A673 (cell line): Measurements from ENCODE around the gene VAV1. TPM values are rescaled to one million over a fixed set of nuclear protein-coding genes. Genes with fewer than 3 reads are reported as not detected.
A peak's percentile ranks its signal among the peaks of the same experiment; 100 is the strongest.
"Not testable (repeated sequence)": the region's sequence is repeated elsewhere in the genome, so short reads cannot be mapped to it uniquely, and the experiment has no call there.

Experiments used
- BruUV-seq: library from RNA; stranded (reverse); fragments of 400-500 nt; replicated peaks from 2 replicates; lab custom pipeline; 2021; lab: Mats Ljungman, UMichigan
- CTCF ChIA-PET: fragments of 300-600 bp; sonication (Branson Sonifier 250); formaldehyde crosslinking; loops from one replicate; lab custom pipeline; 2022; ENCODE audit warnings: antibody characterized with exemption; lab: Charles Lee
- POLR2A ChIA-PET: fragments of 300-600 bp; sonication (Branson Sonifier 250); formaldehyde crosslinking; loops from one replicate; lab custom pipeline; 2022; ENCODE audit warnings: antibody characterized with exemption; ENCODE audit not compliant: low non-redundant PET; lab: Charles Lee
- DNase-seq: peaks from one replicate; pipeline ENCODE4 v3.0.0-alpha.2; 2015; ENCODE audit warnings: low spot score
- H3K27ac ChIP-seq: fragments of 200-600 bp; sonication (generic); 2 replicates; pipeline ENCODE4 v1.5.1; 2016; ENCODE audit warnings: mixed run types, low read depth, mild to moderate bottlenecking, mixed read lengths, antibody characterized with exemption, low read length; ENCODE audit not compliant: poor library complexity, severe bottlenecking
- H3K27me3 ChIP-seq: fragments of 200-600 bp; sonication (generic); replicated peaks from 2 replicates; pipeline ENCODE4 v1.6.1; 2017; ENCODE audit warnings: mixed run types, low read depth, mild to moderate bottlenecking, mixed read lengths, antibody characterized with exemption, low read length; ENCODE audit not compliant: insufficient read depth, poor library complexity
- H3K36me3 ChIP-seq: fragments of 200-600 bp; sonication (generic); 2 replicates; pipeline ENCODE4 v1.6.1; 2016; ENCODE audit warnings: mixed run types, mild to moderate bottlenecking, mixed read lengths, antibody characterized with exemption, low read length; ENCODE audit not compliant: insufficient read depth, poor library complexity, severe bottlenecking
- H3K4me1 ChIP-seq: fragments of 200-600 bp; sonication (generic); 2 replicates; pipeline ENCODE4 v1.6.1; 2017; ENCODE audit warnings: mixed run types, mild to moderate bottlenecking, mixed read lengths, antibody characterized with exemption, low read length; ENCODE audit not compliant: insufficient read depth, poor library complexity, severe bottlenecking
- H3K4me3 ChIP-seq: fragments of 200-600 bp; sonication (generic); 2 replicates; pipeline ENCODE4 v1.5.1; 2016; ENCODE audit warnings: low read depth, mixed run types, mild to moderate bottlenecking, mixed read lengths, low read length; ENCODE audit not compliant: poor library complexity, severe bottlenecking
- H3K9me3 ChIP-seq: fragments of 200-600 bp; sonication (generic); 2 replicates; pipeline ENCODE4 v1.6.1; 2016; ENCODE audit warnings: mixed run types, low read depth, mild to moderate bottlenecking, mixed read lengths, antibody characterized with exemption, low read length; ENCODE audit not compliant: poor library complexity, severe bottlenecking
- EZH2 ChIP-seq: fragments of 200-600 bp; sonication (generic); IDR thresholded peaks from 2 replicates; pipeline ENCODE4 v1.6.1; 2017; ENCODE audit warnings: borderline replicate concordance, low read depth, mild to moderate bottlenecking, mixed read lengths, antibody characterized with exemption, low read length; ENCODE audit not compliant: poor library complexity, severe bottlenecking
- intact Hi-C: fragments of 100-400 bp; cut with micrococcal nuclease; formaldehyde crosslinking; loops from one replicate; pipeline ENCODE4 v1.10.0; 2022; ENCODE audit not compliant: unreplicated experiment
- total RNA-seq: library from RNA; stranded (reverse); gene quantifications from 2 replicates; pipeline ENCODE4 v1.2.3, GENCODE V29; 2021
- TF ChIP-seq, protein P1 (sequence below): fragments of 300-800, 200-600 bp; sonication (generic); conservative IDR thresholded peaks from 2 replicates; pipeline ENCODE4 v1.5.1; 2017; ENCODE audit warnings: low read depth, mild to moderate bottlenecking, antibody characterized with exemption, low read length, moderate library complexity, mixed read lengths

Gene VAV1
- total RNA-seq, 1 experiment from 2014 or later: 51.6 TPM

DNA sequence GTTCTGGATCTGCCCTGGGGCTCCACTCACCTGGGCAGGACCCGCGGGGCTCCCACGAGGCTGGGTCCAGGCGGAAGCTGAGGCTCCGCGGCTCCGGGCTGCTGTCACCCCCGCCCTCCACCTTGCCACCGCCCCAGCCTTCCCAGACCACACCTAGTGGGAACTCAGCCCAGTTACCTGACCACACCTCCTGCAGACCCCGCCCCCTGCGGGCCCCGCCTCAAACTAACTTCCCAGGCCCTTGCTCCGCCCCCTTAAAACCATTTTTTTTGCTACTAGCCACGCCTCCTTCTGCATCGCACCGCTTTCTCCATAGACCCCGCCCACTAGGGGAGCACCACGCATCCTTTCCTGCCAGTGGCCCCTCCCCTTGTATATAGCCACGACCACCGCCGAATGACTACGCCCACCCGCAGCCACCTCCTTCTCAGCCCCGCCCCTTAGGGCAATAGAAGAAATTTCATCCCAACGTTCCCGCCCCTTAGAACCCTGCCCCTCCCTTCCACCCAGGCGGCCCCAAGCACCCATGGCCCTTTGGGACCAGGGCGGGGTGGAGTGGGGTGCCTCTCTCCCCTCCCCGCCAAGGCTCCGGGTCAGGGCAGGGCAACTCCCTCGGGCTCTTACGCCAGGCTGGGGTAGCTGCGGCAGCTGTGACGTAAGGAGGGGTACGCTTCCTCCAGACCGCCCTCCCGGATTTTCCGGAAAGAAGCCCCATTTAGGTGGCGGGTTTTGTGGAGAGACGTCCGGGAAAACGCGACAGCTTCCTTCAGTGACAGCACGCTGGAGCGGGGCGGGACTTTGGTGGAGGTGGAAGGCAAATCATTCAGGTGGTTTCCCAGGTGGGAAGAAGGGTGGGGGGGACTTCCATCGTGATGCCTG, 4.9 kb upstream of the VAV1 start, which contains the start of gene SH2D3A:
Gene SH2D3A, minus strand, starts transcription at position 79 of the 879 bp plus-strand sequence. CDS start 3,687 bp downstream, outside the sequence.
- Histone ChIP-seq H3K27me3 (no peaks in the 10 kb centered on the region), H3K36me3 (no peaks in the 10 kb centered on the region), H3K9me3 (no peaks in the 10 kb centered on the region), H3K27ac (peak within 1 kb of the TSS; percentile 49), H3K4me3 (peak within 1 kb of the TSS; percentile 52), H3K4me1 (peaks cover 11% of the 10 kb centered on the region)
- DNase-seq: peak; percentile 95
- POLR2A ChIA-PET: interaction anchor here (0.6 kb wide), 1 partner anchor 76 kb away, joined by 7 read pairs; no protein-coding TSS in a partner anchor
- BruUV-seq: no TSS peak
- intact Hi-C loops: loop anchor here (1.0 kb wide), 1 partner anchor 14 kb away; no protein-coding TSS in a partner anchor
- TF ChIP-seq EZH2: no peak
- TF ChIP-seq, protein P1, sequence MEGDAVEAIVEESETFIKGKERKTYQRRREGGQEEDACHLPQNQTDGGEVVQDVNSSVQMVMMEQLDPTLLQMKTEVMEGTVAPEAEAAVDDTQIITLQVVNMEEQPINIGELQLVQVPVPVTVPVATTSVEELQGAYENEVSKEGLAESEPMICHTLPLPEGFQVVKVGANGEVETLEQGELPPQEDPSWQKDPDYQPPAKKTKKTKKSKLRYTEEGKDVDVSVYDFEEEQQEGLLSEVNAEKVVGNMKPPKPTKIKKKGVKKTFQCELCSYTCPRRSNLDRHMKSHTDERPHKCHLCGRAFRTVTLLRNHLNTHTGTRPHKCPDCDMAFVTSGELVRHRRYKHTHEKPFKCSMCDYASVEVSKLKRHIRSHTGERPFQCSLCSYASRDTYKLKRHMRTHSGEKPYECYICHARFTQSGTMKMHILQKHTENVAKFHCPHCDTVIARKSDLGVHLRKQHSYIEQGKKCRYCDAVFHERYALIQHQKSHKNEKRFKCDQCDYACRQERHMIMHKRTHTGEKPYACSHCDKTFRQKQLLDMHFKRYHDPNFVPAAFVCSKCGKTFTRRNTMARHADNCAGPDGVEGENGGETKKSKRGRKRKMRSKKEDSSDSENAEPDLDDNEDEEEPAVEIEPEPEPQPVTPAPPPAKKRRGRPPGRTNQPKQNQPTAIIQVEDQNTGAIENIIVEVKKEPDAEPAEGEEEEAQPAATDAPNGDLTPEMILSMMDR: no peak
- CTCF ChIA-PET: no interaction called here

- Histone ChIP-seq H3K27me3 (no peaks in the 10 kb centered on the region), H3K9me3 (no peaks in the 10 kb centered on the region), H3K27ac (peak overlapping the region; percentile 49), H3K36me3 (no peaks in the 10 kb centered on the region), H3K4me1 (peaks cover 11% of the 10 kb centered on the region), H3K4me3 (peak overlapping the region; percentile 52)
- BruUV-seq: no TSS peak
- DNase-seq: no peak
- TF ChIP-seq EZH2: no peak
- TF ChIP-seq, protein P1: no peak
- POLR2A ChIA-PET: interaction anchor here (0.6 kb wide), 1 partner anchor 76 kb away, joined by 7 read pairs; no protein-coding TSS in a partner anchor
- intact Hi-C loops: no loop called here
- CTCF ChIA-PET: no interaction called here
Observed at GRCh38 chr19:6768236-6768785, 4.2 kb upstream of the VAV1 start.

GRCh38 chr19:6769006-6769619, 3.4 kb upstream of the VAV1 start:
- CTCF ChIA-PET: no interaction called here
- no peak overlapping the region for H3K4me3 ChIP-seq
- no peak for DNase-seq
- BruUV-seq: no TSS peak
- intact Hi-C loops: no loop called here
- POLR2A ChIA-PET: no interaction called here
- no peaks in the 10 kb centered on the region for H3K36me3 ChIP-seq
- no peak overlapping the region for H3K27ac ChIP-seq
- H3K27me3 ChIP-seq: no peaks in the 10 kb centered on the region
- TF ChIP-seq, protein P1: 0 out of 2 replicates have a peak, but pooled peaks have one; percentile 26
- no peak for TF ChIP-seq EZH2
- H3K9me3 ChIP-seq: no peaks in the 10 kb centered on the region
- peaks cover 11% of the 10 kb centered on the region for H3K4me1 ChIP-seq

- H3K4me3 ChIP-seq, H3K27ac ChIP-seq, H3K36me3 ChIP-seq, DNase-seq, H3K9me3 ChIP-seq, intact Hi-C loops, H3K27me3 ChIP-seq, BruUV-seq, CTCF ChIA-PET: not testable (repeated sequence)
- peaks cover 20% of the 10 kb centered on the region for H3K4me1 ChIP-seq
- POLR2A ChIA-PET: interaction anchor here (0.5 kb wide), 1 partner anchor 231 kb away, joined by 6 read pairs; no protein-coding TSS in a partner anchor
Observed at GRCh38 chr19:6771648-6772027, 870 bp upstream of the VAV1 start.
